HG03064 (cell line): ENCODE data around the gene PPY.
"Not testable (repeated sequence)": the region's sequence is repeated elsewhere in the genome, so short reads cannot be mapped to it uniquely, and the experiment has no call there.

Source experiments
- ATAC-seq: cut with Tn5 transposase; IDR thresholded peaks from one replicate; pipeline ENCODE4 v1.9.1; 2021; ENCODE audit warnings: low read depth; ENCODE audit not compliant: unreplicated experiment

PPY gene

GRCh38 chr17:43967251-43967875 lies 25.1 kb upstream of the PPY start:
- ATAC-seq, result no peak

GRCh38 chr17:43966276-43966675 lies 24.0 kb upstream of the PPY start:
- no peak for ATAC-seq

- no peak for ATAC-seq
These were observed 20.2 kb upstream of the PPY start for GRCh38 chr17:43962479-43962878.

GRCh38 chr17:43961954-43962353 lies 19.7 kb upstream of the PPY start:
- no peak for ATAC-seq

- not testable (repeated sequence) for ATAC-seq
These were observed 19.0 kb upstream of the PPY start for GRCh38 chr17:43961292-43961691.

- no peak for ATAC-seq
These were observed 16.6 kb upstream of the PPY start for GRCh38 chr17:43958748-43959352.

- ATAC-seq, result no peak
These were observed 13.9 kb upstream of the PPY start for GRCh38 chr17:43956222-43956621.

- ATAC-seq, result no peak
These were observed 11.5 kb upstream of the PPY start, which contains the start of gene PYY for GRCh38 chr17:43953746-43954145. TSS of gene PYY (minus strand) at chr17:43953940. CDS start at chr17:43953483, 457 bp downstream.

- ATAC-seq, result no peak
These were observed 10.7 kb upstream of the PPY start for GRCh38 chr17:43952724-43953666.

- ATAC-seq, result no peak
These were observed 10.1 kb upstream of the PPY start for GRCh38 chr17:43952351-43952723.

- ATAC-seq, result no peak
These were observed 9.5 kb upstream of the PPY start for GRCh38 chr17:43951750-43952149.

GRCh38 chr17:43950554-43950953 lies 8.3 kb upstream of the PPY start:
- ATAC-seq, result no peak

GRCh38 chr17:43949781-43950180 lies 7.5 kb upstream of the PPY start:
- ATAC-seq, result no peak

- no peak for ATAC-seq
These were observed 4.5 kb upstream of the PPY start for GRCh38 chr17:43946781-43947180.

GRCh38 chr17:43945074-43945829 lies 3.0 kb upstream of the PPY start:
- ATAC-seq, result no peak

GRCh38 chr17:43940630-43941029 lies 1.6 kb downstream of the PPY start:
- no peak for ATAC-seq

- ATAC-seq, result no peak
These were observed 2.4 kb downstream of the PPY start for GRCh38 chr17:43939886-43940285.

GRCh38 chr17:43939452-43939851 lies 2.8 kb downstream of the PPY start:
- ATAC-seq, result not testable (repeated sequence)

- ATAC-seq, result no peak
These were observed 3.5 kb downstream of the PPY start for GRCh38 chr17:43938838-43939182.

GRCh38 chr17:43936434-43936833 lies 5.8 kb downstream of the PPY start:
- ATAC-seq, result no peak

- no peak for ATAC-seq
These were observed 6.4 kb downstream of the PPY start for GRCh38 chr17:43935926-43936261.
